ENCODE measurements around the gene COLQ.

- TF ChIP-seq CTCF (IDR thresholded peaks at IDR 0.05), result no peak
- no peak for TF ChIP-seq EZH2 (IDR thresholded peaks at IDR 0.05)
- TF ChIP-seq EZH2phosphoT487 (IDR thresholded peaks at IDR 0.05), result no peak
Measured at GRCh38 chr3:15451216-15452113, 70.0 kb downstream of the COLQ start.

Measured in neural progenitor cell (in vitro differentiated cells).